Femur (tissue), 1 donor: ENCODE measurements around the gene RPL22L1.
"Not testable (repeated sequence)": the region's sequence is repeated elsewhere in the genome, so short reads cannot be mapped to it uniquely, and the experiment has no call there.

Source experiments
- DNase-seq: peaks from one replicate; pipeline ENCODE4 v3.0.0-alpha.2; 2017

RPL22L1 gene

GRCh38 chr3:170877311-170877710 is 7.3 kb upstream of the RPL22L1 start:
- not testable (repeated sequence) for DNase-seq

GRCh38 chr3:170876537-170876936 is 6.5 kb upstream of the RPL22L1 start:
- no peak for DNase-seq

- no peak for DNase-seq
Observed at GRCh38 chr3:170869239-170869590, 780 bp downstream of the RPL22L1 start.

GRCh38 chr3:170868577-170869238 is 1.3 kb downstream of the RPL22L1 start:
- no peak for DNase-seq

- peak; percentile 16 for DNase-seq
Observed at GRCh38 chr3:170867143-170867937, 2.7 kb downstream of the RPL22L1 start.

GRCh38 chr3:170866499-170866898 is 3.5 kb downstream of the RPL22L1 start:
- DNase-seq = no peak

- no peak for DNase-seq
Observed at GRCh38 chr3:170865209-170866094, 4.5 kb downstream of the RPL22L1 start.

GRCh38 chr3:170864525-170865208 is 5.3 kb downstream of the RPL22L1 start:
- DNase-seq = no peak

- no peak for DNase-seq
Observed at GRCh38 chr3:170863816-170864215, 6.2 kb downstream of the RPL22L1 start.

- peak; percentile 38 for DNase-seq
Observed at GRCh38 chr3:170862618-170863374, 7.2 kb downstream of the RPL22L1 start.

- no peak for DNase-seq
Observed at GRCh38 chr3:170858599-170858998, 11.4 kb downstream of the RPL22L1 start.

- DNase-seq = no peak
Observed at GRCh38 chr3:170852324-170852723, 17.7 kb downstream of the RPL22L1 start.

- no peak for DNase-seq
Observed at GRCh38 chr3:170848292-170848917, 21.6 kb downstream of the RPL22L1 start.

GRCh38 chr3:170844377-170844776 is 25.6 kb downstream of the RPL22L1 start:
- DNase-seq = no peak

- DNase-seq = no peak
Observed at GRCh38 chr3:170840291-170840859, 29.6 kb downstream of the RPL22L1 start.

- DNase-seq = no peak
Observed at GRCh38 chr3:170839518-170840100, 30.4 kb downstream of the RPL22L1 start.

GRCh38 chr3:170836491-170836890 is 33.5 kb downstream of the RPL22L1 start:
- DNase-seq = no peak

GRCh38 chr3:170835336-170835735 is 34.7 kb downstream of the RPL22L1 start:
- DNase-seq = peak; percentile 60

- DNase-seq = no peak
Observed at GRCh38 chr3:170830580-170830979, 39.4 kb downstream of the RPL22L1 start.

- DNase-seq = no peak
Observed at GRCh38 chr3:170829546-170830272, 40.3 kb downstream of the RPL22L1 start.
